Stimulated activated CD4-positive, alpha-beta T cell treated with anti-CD3 and anti-CD28 coated beads, Interleukin-2, amount 100 ng/mL, for 24 hours (primary cell): ENCODE data around the gene SMYD5.

Source experiments
- DNase-seq, 2 donors: peaks; one replicate each; pipeline ENCODE4 v3.0.0-alpha.2; 2020

The SMYD5 gene

DNA sequence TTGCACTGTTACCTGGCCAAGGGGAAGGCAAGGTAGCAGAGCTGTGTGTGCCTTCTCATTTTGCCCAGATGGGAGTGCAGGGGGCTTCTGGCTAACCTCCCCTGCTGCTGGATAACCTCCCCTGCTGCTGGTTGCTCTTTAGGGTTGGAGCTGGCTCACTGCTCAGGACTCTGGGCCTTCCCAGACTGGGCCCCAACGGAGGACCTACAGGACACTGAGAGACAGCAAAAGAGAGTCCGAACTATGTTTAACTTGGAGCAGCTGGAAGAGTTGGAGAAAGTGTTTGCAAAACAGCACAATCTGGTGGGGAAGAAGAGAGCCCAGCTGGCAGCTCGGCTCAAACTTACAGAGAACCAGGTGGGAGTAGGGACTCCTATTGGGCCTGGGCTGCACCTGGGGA, 5.8 kb upstream of the SMYD5 start:
- DNase-seq: no peak

DNA sequence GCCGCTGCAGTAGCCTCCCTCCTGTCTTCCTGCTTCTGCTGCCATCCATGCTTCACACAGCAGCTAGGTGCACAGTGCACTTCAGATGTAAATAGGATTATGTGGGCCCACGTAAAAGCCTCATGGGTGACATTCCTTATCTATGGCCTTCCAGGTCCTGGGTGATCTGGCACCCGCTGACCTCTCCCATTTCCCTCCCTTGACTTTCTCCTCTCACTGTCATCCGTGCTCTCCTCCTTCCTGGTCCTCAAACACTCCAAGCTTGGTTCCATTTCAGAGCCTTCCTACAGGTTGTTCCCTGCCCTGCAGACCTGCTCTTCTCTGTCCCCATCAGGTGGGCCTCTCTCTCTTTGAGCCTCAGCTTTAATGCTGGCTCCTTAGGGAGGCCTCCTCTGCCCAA, 4.0 kb upstream of the SMYD5 start:
- DNase-seq: no peak

GRCh38 chr2:73210696-73211095, 3.3 kb upstream of the SMYD5 start:
- DNase-seq: no peak

GRCh38 chr2:73212098-73212447, 2.0 kb upstream of the SMYD5 start:
- no peak for DNase-seq

DNA sequence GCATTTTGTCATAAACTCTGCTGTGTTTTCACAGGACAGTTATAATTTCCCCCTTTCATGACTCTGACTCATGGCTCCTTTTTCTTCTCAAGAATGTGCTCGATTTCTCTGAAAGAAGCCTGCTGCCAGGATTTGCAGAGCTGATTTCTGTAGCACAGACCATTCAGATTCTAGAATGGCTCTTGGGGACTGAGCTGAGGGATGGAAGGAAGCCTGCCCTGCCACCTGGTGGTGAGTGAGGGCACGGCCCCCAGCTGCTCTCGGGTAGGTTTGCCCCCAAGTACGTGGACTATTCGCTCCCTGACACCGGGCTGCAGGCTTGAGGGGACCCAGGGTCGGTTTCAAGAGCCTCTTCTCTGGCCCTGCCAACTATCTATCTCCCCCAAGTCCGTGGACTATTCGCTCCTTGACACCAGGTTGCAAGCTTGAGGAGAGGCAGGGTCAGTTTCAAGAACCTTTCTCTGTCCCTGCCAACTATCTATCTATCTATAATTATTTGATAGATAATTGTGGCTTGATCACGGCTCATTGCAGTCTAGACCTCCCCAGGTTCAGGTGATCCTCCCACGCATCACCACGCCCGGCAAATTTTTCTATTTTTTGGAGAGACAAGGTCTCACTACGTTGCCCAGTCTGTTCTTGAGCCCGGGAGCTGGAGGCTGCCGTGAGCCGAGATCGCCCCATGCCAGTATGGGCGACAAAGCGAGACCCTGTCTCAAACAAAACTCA, 1.4 kb upstream of the SMYD5 start:
- peak; percentile 80 to 82 for DNase-seq

DNA sequence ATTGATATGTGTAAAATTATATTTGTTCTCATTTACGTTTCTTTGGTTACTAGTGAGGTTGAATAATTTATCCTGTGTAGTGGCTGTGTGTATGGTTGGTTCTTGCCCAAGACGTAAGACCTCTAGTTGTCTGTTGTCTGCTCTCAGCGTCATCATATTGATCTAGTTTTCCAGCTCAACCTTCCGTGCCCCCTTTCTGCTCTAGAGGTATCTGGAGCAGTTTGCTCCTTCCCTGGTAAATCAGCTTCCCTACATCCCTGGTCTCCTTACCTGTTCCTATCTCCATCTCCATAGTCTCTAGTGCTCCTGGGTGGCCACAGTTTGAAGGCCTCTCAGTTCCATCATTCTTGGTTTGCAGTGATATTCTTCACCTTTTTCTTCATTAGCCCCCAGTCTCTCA, 1.2 kb downstream of the SMYD5 start:
- no peak for DNase-seq

GRCh38 chr2:73217160-73217559, 3.1 kb downstream of the SMYD5 start:
- no peak for DNase-seq

GRCh38 chr2:73217826-73218225, 3.8 kb downstream of the SMYD5 start:
- DNase-seq: no peak

GRCh38 chr2:73218298-73218697, 4.3 kb downstream of the SMYD5 start:
- no peak for DNase-seq

- no peak for DNase-seq
Observed at GRCh38 chr2:73223821-73224220, 9.8 kb downstream of the SMYD5 start.

DNA sequence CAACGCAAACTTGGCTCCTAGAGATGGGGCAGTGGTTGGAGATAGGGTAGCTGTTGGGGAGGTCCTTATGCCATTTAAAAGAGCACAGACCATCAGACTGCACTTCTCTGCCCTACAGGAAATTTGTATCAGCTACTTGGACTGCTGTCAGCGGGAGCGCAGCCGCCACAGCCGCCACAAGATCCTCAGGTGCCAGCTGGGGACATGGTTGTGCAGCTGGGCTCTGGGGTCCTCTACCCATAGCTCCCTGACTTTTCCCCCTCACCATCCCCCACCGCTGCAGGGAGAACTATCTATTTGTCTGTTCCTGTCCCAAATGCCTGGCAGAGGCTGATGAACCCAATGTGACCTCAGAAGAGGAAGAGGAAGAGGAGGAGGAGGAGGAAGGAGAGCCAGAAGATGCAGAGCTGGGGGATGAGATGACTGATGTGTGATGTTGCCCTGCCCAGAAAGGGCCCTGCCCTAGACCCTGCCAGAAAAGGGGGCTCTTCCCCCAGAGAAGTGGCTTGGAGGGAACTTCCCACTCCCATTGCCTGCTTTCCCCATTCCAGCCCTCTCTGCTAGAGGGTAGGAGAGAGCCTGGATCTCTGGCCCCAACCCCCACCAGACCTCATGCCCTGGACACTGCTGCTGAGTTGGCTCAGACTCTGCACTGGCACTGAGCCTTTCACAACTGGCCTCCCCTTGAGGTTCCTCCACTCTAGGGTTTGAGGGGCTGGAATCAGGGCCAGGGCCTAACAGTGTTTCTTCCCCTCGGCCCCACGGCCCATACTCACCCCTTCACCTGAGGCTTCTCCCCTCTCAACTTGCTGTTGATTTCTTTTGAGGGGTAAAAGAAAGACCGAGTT, 11.7 kb downstream of the SMYD5 start:
- no peak for DNase-seq

- DNase-seq: no peak
Observed at GRCh38 chr2:73227086-73227485, 13.0 kb downstream of the SMYD5 start.

DNA sequence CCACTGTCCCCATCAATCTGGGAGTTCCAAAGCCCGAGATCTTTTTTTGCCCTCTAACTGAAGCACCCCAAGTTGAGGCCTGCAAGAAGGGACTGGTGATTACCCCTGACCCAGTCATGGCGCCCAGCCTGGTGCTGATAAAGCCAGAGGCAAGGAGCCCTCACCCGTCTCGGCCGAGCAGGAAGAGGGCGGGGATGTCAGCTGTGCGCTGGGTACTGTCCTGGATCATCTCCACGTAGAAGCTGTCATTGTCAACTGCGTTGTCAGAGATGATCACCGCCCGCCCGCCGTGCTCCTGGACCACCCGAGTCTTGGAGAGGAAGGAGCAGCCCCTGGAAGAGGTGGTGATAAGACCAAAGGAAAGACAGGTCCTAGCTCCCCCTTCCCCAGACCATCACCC, 14.6 kb downstream of the SMYD5 start:
- no peak for DNase-seq

GRCh38 chr2:73232403-73233153, 18.5 kb downstream of the SMYD5 start:
- peak; percentile 28 to 56 for DNase-seq

DNA sequence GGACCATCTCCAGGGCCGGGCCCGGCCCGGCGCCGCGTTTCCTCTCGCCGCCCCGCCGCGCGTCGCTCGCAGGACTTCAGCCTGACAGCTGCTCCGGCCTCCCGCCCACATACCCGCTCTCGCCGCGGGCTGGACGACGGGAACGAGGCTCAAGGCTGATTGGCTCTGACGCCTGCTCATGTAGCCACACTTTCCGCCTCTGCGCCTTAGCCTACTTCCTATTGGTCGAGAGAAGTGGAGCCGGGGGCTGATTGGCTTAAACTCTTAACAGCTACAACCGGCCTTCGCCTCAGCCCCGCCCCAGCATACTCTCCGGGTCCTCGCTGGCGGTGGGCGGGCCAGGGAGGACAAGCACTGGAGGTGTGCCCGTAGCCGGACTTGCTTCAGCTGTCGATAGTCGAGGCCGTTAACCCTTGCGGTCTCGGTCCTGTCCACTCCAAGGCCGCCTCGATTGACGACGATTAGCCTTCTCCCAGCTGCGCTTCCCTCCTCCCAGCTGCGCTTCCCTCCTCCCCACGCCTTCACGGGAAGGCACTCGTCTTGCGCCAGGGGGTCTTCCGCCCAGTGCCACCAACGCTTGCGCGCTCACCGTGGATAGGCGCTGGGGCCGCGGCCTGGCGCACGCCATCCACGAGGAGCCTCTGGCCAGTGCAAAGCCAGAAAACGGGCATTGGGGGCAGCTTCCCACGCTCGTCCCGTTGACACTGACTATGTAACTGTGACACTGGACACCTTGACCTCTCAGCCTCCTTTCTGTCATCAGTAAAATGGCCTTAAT, 19.3 kb downstream of the SMYD5 start, which contains the start of gene PRADC1:
PRADC1 (minus strand) TSS at position 86 of the 778 bp plus-strand sequence; CDS start at position 7, 79 bp downstream.
- peak; percentile 91 to 94 for DNase-seq

DNA sequence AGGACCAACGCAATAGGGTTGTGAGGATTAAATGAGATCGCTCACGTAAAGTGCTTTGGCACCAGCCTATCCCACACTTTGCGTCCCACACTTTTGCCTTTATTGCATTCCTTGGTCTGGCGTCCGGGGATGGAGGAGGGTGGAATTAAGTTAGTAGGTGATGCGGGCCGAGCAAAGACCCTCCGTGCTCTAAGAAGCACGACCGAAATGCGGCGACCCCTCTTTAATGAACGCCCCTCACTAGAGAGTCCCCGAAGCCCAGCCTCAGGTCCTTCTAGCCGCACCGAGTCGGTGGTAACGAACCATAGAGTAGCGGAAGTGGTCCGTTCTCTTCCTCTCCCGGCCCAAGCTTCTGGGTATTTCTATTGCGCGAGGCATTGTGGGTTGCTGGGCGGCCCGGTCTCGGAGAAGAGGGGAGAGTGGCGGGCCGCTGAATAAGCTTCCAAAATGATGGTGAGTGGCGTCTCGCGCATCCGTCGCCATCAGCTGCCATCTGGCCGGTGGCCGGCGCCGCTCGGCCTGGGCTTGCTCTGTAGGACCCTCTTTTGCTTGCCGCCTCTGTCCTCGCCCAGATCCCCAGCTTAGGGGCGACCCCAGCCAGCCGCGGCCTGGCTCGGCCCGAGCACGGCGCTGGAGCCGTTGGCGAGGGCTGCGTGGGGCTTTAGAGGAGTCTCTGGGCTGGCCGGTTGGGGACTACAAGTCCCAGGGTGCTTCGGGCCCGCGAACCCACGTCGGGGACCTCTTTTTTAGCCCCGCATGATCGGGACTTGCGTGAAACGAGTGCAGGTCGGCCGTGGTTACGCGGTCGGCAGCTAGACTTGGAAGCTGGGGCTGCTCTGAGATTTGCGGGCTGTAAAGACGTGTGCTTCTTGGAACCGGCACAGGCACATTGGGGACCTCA, 20.1 kb downstream of the SMYD5 start, which contains the start of gene CCT7:
CCT7 (plus strand) TSS at position 377 of the 901 bp plus-strand sequence; CDS start at position 448, 71 bp downstream.
- DNase-seq: peak; percentile 81 to 87

GRCh38 chr2:73235315-73236028, 21.4 kb downstream of the SMYD5 start:
- DNase-seq: no peak

- no peak for DNase-seq
Observed at GRCh38 chr2:73237168-73237567, 23.1 kb downstream of the SMYD5 start.

- no peak for DNase-seq
Observed at GRCh38 chr2:73238149-73238548, 24.1 kb downstream of the SMYD5 start.

DNA sequence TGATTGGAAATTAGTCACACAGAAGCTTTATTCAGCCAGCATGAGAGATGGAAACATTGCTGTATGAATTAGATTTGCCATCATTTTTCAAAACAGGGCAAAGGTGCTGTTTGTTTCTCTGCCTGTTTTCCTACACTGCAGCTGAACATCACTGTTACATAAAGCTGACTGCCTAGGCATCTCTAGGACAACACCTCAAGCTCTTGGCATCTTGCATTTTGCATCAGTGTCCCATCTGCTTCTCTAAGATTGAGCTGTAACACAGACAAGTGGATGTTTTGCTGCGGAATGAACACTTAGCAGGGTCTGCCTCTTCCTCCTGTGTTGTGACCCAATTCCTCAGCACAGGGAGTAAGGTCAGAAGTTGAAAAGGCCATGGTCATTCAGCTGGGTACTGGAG, 24.9 kb downstream of the SMYD5 start:
- no peak for DNase-seq

- DNase-seq: no peak
Observed at GRCh38 chr2:73239776-73240175, 25.7 kb downstream of the SMYD5 start.
